Liver (tissue), 9 donors: ENCODE data around the gene CDC42BPA. TPM values are rescaled to one million over a fixed set of nuclear protein-coding genes. Genes with fewer than 3 reads are reported as not detected.

ENCODE experiments used
- DNase-seq: peaks from one replicate; pipeline ENCODE4 v3.0.0-alpha.2; 2017; ENCODE audit warnings: low spot score
- H3K27ac ChIP-seq, 2 donors: one replicate each; pipeline ENCODE4 v1.7.0; 2013; ENCODE audit warnings: inconsistent platforms in 2 of 2, low read length in 2 of 2, control low read depth in 1 of 2, low read depth in 1 of 2, mild to moderate bottlenecking in 1 of 2
- H3K27me3 ChIP-seq, 4 donors: one replicate each; pipeline versions ENCODE4 v1.6.1 to v1.7.0; 2013; ENCODE audit warnings: low read length in 3 of 4, inconsistent platforms in 1 of 4, mild to moderate bottlenecking in 1 of 4, moderate library complexity in 1 of 4; ENCODE audit not compliant: control insufficient read depth in 4 of 4, insufficient read depth in 4 of 4
- H3K36me3 ChIP-seq, 4 donors: one replicate each; pipeline versions ENCODE4 v1.6.1 to v1.7.0; 2013; ENCODE audit warnings: low read length in 3 of 4, mild to moderate bottlenecking in 3 of 4, low read depth in 1 of 4, moderate library complexity in 1 of 4; ENCODE audit not compliant: control insufficient read depth in 4 of 4, insufficient read depth in 3 of 4
- H3K4me1 ChIP-seq, 4 donors: one replicate each; pipeline versions ENCODE4 v1.6.1 to v1.7.0; 2013; ENCODE audit warnings: low read length in 3 of 4, mild to moderate bottlenecking in 3 of 4, moderate library complexity in 1 of 4; ENCODE audit not compliant: control insufficient read depth in 4 of 4, insufficient read depth in 4 of 4
- H3K4me3 ChIP-seq, 3 donors: one replicate each; pipeline versions ENCODE4 v1.6.1 to v1.7.0; 2013; ENCODE audit warnings: low read length in 3 of 3, control low read depth in 1 of 3, low read depth in 1 of 3, mild to moderate bottlenecking in 1 of 3
- H3K9ac ChIP-seq, 2 donors: one replicate each; pipeline ENCODE4 v1.7.0; 2013; ENCODE audit warnings: low read length in 2 of 2, mild to moderate bottlenecking in 2 of 2, moderate library complexity in 2 of 2, control low read depth in 1 of 2, low read depth in 1 of 2
- H3K9me3 ChIP-seq, 4 donors: one replicate each; pipeline versions ENCODE4 v1.6.1 to v1.7.0; 2013; ENCODE audit warnings: low read length in 3 of 4; ENCODE audit not compliant: control insufficient read depth in 4 of 4
- ATF3 ChIP-seq: IDR thresholded peaks from 2 replicates; pipeline ENCODE4 v1.6.1; 2016; ENCODE audit warnings: antibody characterized with exemption
- CTCF ChIP-seq: fragments of 150-350 bp; IDR thresholded peaks from 2 replicates; pipeline ENCODE4 v1.5.1; 2017; ENCODE audit warnings: improper control_type of control experiment, low read depth, low read length; ENCODE audit not compliant: missing input control
- EGR1 ChIP-seq, 2 donors: IDR thresholded peaks; 2 replicates each; pipeline ENCODE4 v1.6.1; 2016 to 2018; ENCODE audit warnings: antibody characterized with exemption in 2 of 2, low read depth in 2 of 2
- FOXA1 ChIP-seq: IDR thresholded peaks from 2 replicates; pipeline ENCODE4 v1.6.1; 2016; ENCODE audit warnings: antibody characterized with exemption
- FOXA2 ChIP-seq: IDR thresholded peaks from 2 replicates; pipeline ENCODE4 v1.6.1; 2016; ENCODE audit warnings: antibody characterized with exemption
- GABPA ChIP-seq, 2 donors: IDR thresholded peaks in 1 of 2; conservative IDR thresholded peaks in 1 of 2; 2 replicates each; pipeline ENCODE4 v1.6.1; 2016; ENCODE audit warnings: antibody characterized with exemption in 2 of 2, mild to moderate bottlenecking in 1 of 2, moderate library complexity in 1 of 2
- HNF4A ChIP-seq, 2 donors: conservative IDR thresholded peaks; 2 replicates each; pipeline ENCODE4 v1.6.1; 2016; ENCODE audit warnings: antibody characterized with exemption in 2 of 2, mild to moderate bottlenecking in 2 of 2
- HNF4G ChIP-seq: IDR thresholded peaks from 2 replicates; pipeline ENCODE4 v1.6.1; 2016; ENCODE audit warnings: antibody characterized with exemption
- JUND ChIP-seq, 2 donors: IDR thresholded peaks; 2 replicates each; pipeline ENCODE4 v1.6.1; 2016; ENCODE audit warnings: antibody characterized with exemption in 2 of 2
- MAX ChIP-seq: IDR thresholded peaks from 2 replicates; pipeline ENCODE4 v1.6.1; 2016; ENCODE audit warnings: antibody characterized with exemption
- NR2F2 ChIP-seq: IDR thresholded peaks from 2 replicates; pipeline ENCODE4 v1.6.1; 2016; ENCODE audit warnings: antibody characterized with exemption
- REST ChIP-seq: IDR thresholded peaks from 2 replicates; pipeline ENCODE4 v1.6.1; 2016; ENCODE audit warnings: antibody characterized with exemption, mild to moderate bottlenecking
- RXRA ChIP-seq, 2 donors: IDR thresholded peaks; 2 replicates each; pipeline ENCODE4 v1.6.1; 2017 to 2018; ENCODE audit warnings: antibody characterized with exemption in 2 of 2, mild to moderate bottlenecking in 1 of 2
- SP1 ChIP-seq: IDR thresholded peaks from 2 replicates; pipeline ENCODE4 v1.6.1; 2018; ENCODE audit warnings: antibody characterized with exemption, mild to moderate bottlenecking
- TAF1 ChIP-seq: conservative IDR thresholded peaks from 2 replicates; pipeline ENCODE4 v1.6.1; 2016; ENCODE audit warnings: antibody characterized with exemption, mild to moderate bottlenecking
- YY1 ChIP-seq: IDR thresholded peaks from 2 replicates; pipeline ENCODE4 v1.6.1; 2016; ENCODE audit warnings: antibody characterized with exemption, mild to moderate bottlenecking
- WGBS: extraction: QIAGEN DNeasy Blood & Tissue Kit; methylation state at CpG from one replicate; pipeline ENCODE4 v1.1.7; 2013; 5-methylcytosine and 5-hydroxymethylcytosine counted together
- polyA plus RNA-seq, 2 donors: library from polyadenylated mRNA; stranded (reverse) in 1 of 2; unstranded in 1 of 2; fragments of 200-250 nt in 1 of 2; fragments of >200 nt in 1 of 2; fragmentation: Nextera tagmentation in 1 of 2; extraction: Ambion mirVana in 1 of 2; gene quantifications; one replicate each; pipeline versions ENCODE4 v1.2.1 to v1.2.3, GENCODE V29; 2013 to 2015
- total RNA-seq, 2 donors: library from RNA; depleted of rRNA; stranded (reverse); fragments of >200 nt; gene quantifications; one replicate each; pipeline ENCODE4 v1.2.3, GENCODE V29; 2014
- donor health status: healthy.
- donor health status: healthy.
- donor health status: healthy.
- donor health status: healthy.
- donor health status: healthy.

The CDC42BPA gene
- total and polyA plus RNA-seq, 4 donors = 5.8 to 39.9 (median 24.3) TPM

- Histone ChIP-seq H3K4me1 (peaks cover 0 to 12% (median 8%) of the 10 kb centered on the region in 4 donors), H3K9ac (peak overlapping the region in 1 of 2 donors; percentile 71), H3K9me3 (no peaks in the 10 kb centered on the region), H3K27me3 (no peaks in the 10 kb centered on the region), H3K27ac (no peak overlapping the region), H3K36me3 (no peaks in the 10 kb centered on the region), H3K4me3 (peak overlapping the region in 2 of 3 donors; percentile 10 to 19)
- TF ChIP-seq RXRA (IDR thresholded peaks at IDR 0.05) = no peak
- no peak for TF ChIP-seq JUND (IDR thresholded peaks at IDR 0.05)
- TF ChIP-seq FOXA2 = no peak
- no peak for TF ChIP-seq HNF4A (conservative IDR thresholded peaks at IDR 0.05)
- TF ChIP-seq NR2F2 = no peak
- TF ChIP-seq TAF1 = no peak
- no peak for TF ChIP-seq SP1
- no peak for TF ChIP-seq YY1
- no peak for TF ChIP-seq ATF3
- TF ChIP-seq CTCF = no peak
- TF ChIP-seq MAX = no peak
- no peak for TF ChIP-seq HNF4G
- TF ChIP-seq REST = no peak
- no peak for TF ChIP-seq FOXA1
- TF ChIP-seq EGR1 (IDR thresholded peaks at IDR 0.05; ENCODE audit: low read depth in 2 of 2) = no peak
- DNase-seq = no peak
- 62% methylated on average over 6 of the region's 6 CpGs for WGBS
Measured at GRCh38 chr1:227314014-227314848, 4.1 kb downstream of the CDC42BPA start.

GRCh38 chr1:227312361-227313025 lies 5.8 kb downstream of the CDC42BPA start:
- Histone ChIP-seq H3K36me3 (no peaks in the 10 kb centered on the region), H3K9me3 (no peaks in the 10 kb centered on the region), H3K9ac (no peak overlapping the region), H3K27ac (no peak overlapping the region), H3K27me3 (no peaks in the 10 kb centered on the region), H3K4me1 (peaks cover 2 to 6% (median 3%) of the 10 kb centered on the region in 4 donors), H3K4me3 (no peak overlapping the region)
- no peak for DNase-seq
- TF ChIP-seq GABPA (IDR thresholded peaks at IDR 0.05 in 1 of 2, conservative IDR thresholded peaks at IDR 0.05 in 1 of 2) (no peak), NR2F2 (no peak), RXRA (IDR thresholded peaks at IDR 0.05) (no peak)
- WGBS = 89% methylated on average over 6 of the region's 6 CpGs
